C4-2B (cell line): ENCODE measurements around the gene TENM4.

ENCODE experiments used
- CTCF ChIP-seq: fragments of 450-650 bp; conservative IDR thresholded peaks from 2 replicates; pipeline ENCODE4 v1.5.1; 2017; ENCODE audit warnings: mild to moderate bottlenecking
- ZFX ChIP-seq: fragments of 450-650 bp; IDR thresholded peaks from 2 replicates; pipeline ENCODE4 v1.6.1; 2017

DNA sequence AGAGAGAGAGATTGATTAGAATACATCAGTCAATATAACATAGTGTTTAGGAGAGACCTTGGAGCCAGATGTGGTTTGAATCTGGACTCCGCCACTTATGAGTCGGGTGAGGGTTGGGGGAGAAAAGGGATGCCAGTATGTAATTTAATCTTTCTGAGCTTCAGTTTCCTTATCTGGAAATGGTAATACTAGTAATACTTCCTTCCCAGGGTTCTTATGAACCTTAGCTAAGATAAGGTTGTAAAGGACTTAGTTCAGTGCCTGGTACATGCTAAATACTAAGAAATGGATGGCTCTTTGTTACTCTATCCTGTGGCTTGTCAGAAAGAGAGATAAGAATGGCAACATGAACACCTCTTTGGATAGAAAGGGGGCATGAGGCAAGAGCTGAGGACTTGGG lies 640.1 kb downstream of the TENM4 start:
- no peak for TF ChIP-seq CTCF
- no peak for TF ChIP-seq ZFX
